ENCODE data around the gene STOML3. TPM values are rescaled to one million over a fixed set of nuclear protein-coding genes. Genes with fewer than 3 reads are reported as not detected.

The STOML3 gene
- total RNA-seq, 1 experiment from 2014 or later = not detected

- Histone ChIP-seq H3K4me1 (ENCODE audit: control insufficient read depth, insufficient read depth, low read length) (peaks cover 8% of the 10 kb centered on the region), H3K27ac (ENCODE audit: low read length) (peak within 1 kb of the TSS; percentile 93), H3K27me3 (ENCODE audit: control insufficient read depth, insufficient read depth, low read length) (no peaks in the 10 kb centered on the region), H3K4me3 (ENCODE audit: low read depth in 2 of 2, low read length in 2 of 2) (peak within 1 kb of the TSS; percentile 89 to 91), H3K36me3 (ENCODE audit: control insufficient read depth, insufficient read depth, low read length) (peaks cover 5% of the 10 kb centered on the region; the same call in 1 of the 2 replicates), H3K9me3 (ENCODE audit: control insufficient read depth, insufficient read depth, low read depth, low read length) (no peaks in the 10 kb centered on the region)
- CTCF ChIA-PET = no interaction called here
- in situ Hi-C loops (cut with HindIII; ENCODE audit: low pct_unique_long_range_greater_than_20kb, low sequenced_read_pairs) = no loop called here
- peak; percentile 54 for DNase-seq (ENCODE audit: low read depth, low spot score)
- ATAC-seq = peak; percentile 96
- no TSS peak for BruUV-seq (replicated peaks)
- intact Hi-C loops (cut with micrococcal nuclease; ENCODE audit: unreplicated experiment) = loop anchor here (10.0 kb wide), 1 partner anchor 637 kb away; no protein-coding TSS in a partner anchor
- peak; percentile 74 for TF ChIP-seq POLR2AphosphoS5 (IDR thresholded peaks at IDR 0.05; ENCODE audit: low read depth, low read length)
- TF ChIP-seq REST (IDR thresholded peaks at IDR 0.05; ENCODE audit: insufficient read depth in 1 of 2, low read depth in 2 of 2, low read length in 1 of 2) = no peak
- TF ChIP-seq CTCF (IDR thresholded peaks at IDR 0.05) = no peak
- POLR2A ChIA-PET = no interaction called here
These were observed 47.4 kb upstream of the STOML3 start, which contains the start of the genes NHLRC3 and PROSER1 for GRCh38 chr13:39037880-39038568. TSS of gene NHLRC3 (plus strand) at chr13:39038456. CDS start at chr13:39038640, 184 bp downstream. TSS of gene PROSER1 (minus strand) at chr13:39038089. CDS start at chr13:39037242, 847 bp downstream.

GRCh38 chr13:39037410-39037879, 46.8 kb upstream of the STOML3 start:
- ATAC-seq (peak; percentile 80), DNase-seq (ENCODE audit: low read depth, low spot score) (no peak)
- BruUV-seq (replicated peaks) = no TSS peak
- Histone ChIP-seq H3K27me3 (ENCODE audit: control insufficient read depth, insufficient read depth, low read length) (no peaks in the 10 kb centered on the region), H3K4me3 (ENCODE audit: low read depth in 2 of 2, low read length in 2 of 2) (peak overlapping the region; percentile 89 to 91), H3K4me1 (ENCODE audit: control insufficient read depth, insufficient read depth, low read length) (peaks cover 8% of the 10 kb centered on the region), H3K36me3 (ENCODE audit: control insufficient read depth, insufficient read depth, low read length) (peaks cover 5% of the 10 kb centered on the region; the same call in 1 of the 2 replicates), H3K27ac (ENCODE audit: low read length) (peak overlapping the region; percentile 93), H3K9me3 (ENCODE audit: control insufficient read depth, insufficient read depth, low read depth, low read length) (no peaks in the 10 kb centered on the region)
- intact Hi-C loops (cut with micrococcal nuclease; ENCODE audit: unreplicated experiment) = loop anchor here (10.0 kb wide), 1 partner anchor 637 kb away; no protein-coding TSS in a partner anchor
- in situ Hi-C loops (cut with HindIII; ENCODE audit: low pct_unique_long_range_greater_than_20kb, low sequenced_read_pairs) = no loop called here
- ChIA-PET POLR2A (no interaction called here), CTCF (no interaction called here)
- TF ChIP-seq SIN3A (IDR thresholded peaks at IDR 0.05; ENCODE audit: borderline replicate concordance, insufficient read depth, low read depth, low read length) (0 out of 2 replicates have a peak, but pooled peaks have one; percentile 35), POLR2AphosphoS5 (IDR thresholded peaks at IDR 0.05; ENCODE audit: low read depth, low read length) (no peak)

GRCh38 chr13:39036212-39036611, 45.6 kb upstream of the STOML3 start:
- H3K27me3 ChIP-seq (ENCODE audit: control insufficient read depth, insufficient read depth, low read length) = no peaks in the 10 kb centered on the region
- intact Hi-C loops (cut with micrococcal nuclease; ENCODE audit: unreplicated experiment) (loop anchor here (10.0 kb wide), 1 partner anchor 639 kb away; no protein-coding TSS in a partner anchor), in situ Hi-C loops (cut with HindIII; ENCODE audit: low pct_unique_long_range_greater_than_20kb, low sequenced_read_pairs) (no loop called here)
- peaks cover 5% of the 10 kb centered on the region; the same call in 1 of the 2 replicates for H3K36me3 ChIP-seq (ENCODE audit: control insufficient read depth, insufficient read depth, low read length)
- ChIA-PET POLR2A (no interaction called here), CTCF (no interaction called here)
- H3K9me3 ChIP-seq (ENCODE audit: control insufficient read depth, insufficient read depth, low read depth, low read length) = no peaks in the 10 kb centered on the region
- no TSS peak for BruUV-seq (replicated peaks)
- H3K27ac ChIP-seq (ENCODE audit: low read length) = peak overlapping the region; percentile 93
- H3K4me1 ChIP-seq (ENCODE audit: control insufficient read depth, insufficient read depth, low read length) = peaks cover 8% of the 10 kb centered on the region
- H3K4me3 ChIP-seq (ENCODE audit: low read depth in 2 of 2, low read length in 2 of 2) = peak overlapping the region; percentile 89 to 91
- DNase-seq (ENCODE audit: low read depth, low spot score) (no peak), ATAC-seq (no peak)
- no peak for TF ChIP-seq CTCF (IDR thresholded peaks at IDR 0.05)
- TF ChIP-seq SIN3A (IDR thresholded peaks at IDR 0.05; ENCODE audit: borderline replicate concordance, insufficient read depth, low read depth, low read length) = no peak
- no peak for TF ChIP-seq TCF7L2 (IDR thresholded peaks at IDR 0.05; ENCODE audit: low read depth, low read length)
- TF ChIP-seq POLR2AphosphoS5 (IDR thresholded peaks at IDR 0.05; ENCODE audit: low read depth, low read length) = no peak
- TF ChIP-seq REST (IDR thresholded peaks at IDR 0.05; ENCODE audit: insufficient read depth in 1 of 2, low read depth in 2 of 2, low read length in 1 of 2) = no peak
